IPS-11a (cell line): ENCODE results near the gene TMEM229B.
"Not testable (repeated sequence)": the region's sequence is repeated elsewhere in the genome, so short reads cannot be mapped to it uniquely, and the experiment has no call there.

Source experiments
- H3K4me3 ChIP-seq: one replicate; pipeline ENCODE4 v1.5.1; 2013; ENCODE audit warnings: low read depth, low read length, control low read depth

Gene TMEM229B

GRCh38 chr14:67457782-67458181 is 30.7 kb downstream of the TMEM229B start:
- H3K4me3 ChIP-seq: no peak overlapping the region

- no peak overlapping the region for H3K4me3 ChIP-seq
Observed at GRCh38 chr14:67456732-67457131, 31.8 kb downstream of the TMEM229B start.

DNA sequence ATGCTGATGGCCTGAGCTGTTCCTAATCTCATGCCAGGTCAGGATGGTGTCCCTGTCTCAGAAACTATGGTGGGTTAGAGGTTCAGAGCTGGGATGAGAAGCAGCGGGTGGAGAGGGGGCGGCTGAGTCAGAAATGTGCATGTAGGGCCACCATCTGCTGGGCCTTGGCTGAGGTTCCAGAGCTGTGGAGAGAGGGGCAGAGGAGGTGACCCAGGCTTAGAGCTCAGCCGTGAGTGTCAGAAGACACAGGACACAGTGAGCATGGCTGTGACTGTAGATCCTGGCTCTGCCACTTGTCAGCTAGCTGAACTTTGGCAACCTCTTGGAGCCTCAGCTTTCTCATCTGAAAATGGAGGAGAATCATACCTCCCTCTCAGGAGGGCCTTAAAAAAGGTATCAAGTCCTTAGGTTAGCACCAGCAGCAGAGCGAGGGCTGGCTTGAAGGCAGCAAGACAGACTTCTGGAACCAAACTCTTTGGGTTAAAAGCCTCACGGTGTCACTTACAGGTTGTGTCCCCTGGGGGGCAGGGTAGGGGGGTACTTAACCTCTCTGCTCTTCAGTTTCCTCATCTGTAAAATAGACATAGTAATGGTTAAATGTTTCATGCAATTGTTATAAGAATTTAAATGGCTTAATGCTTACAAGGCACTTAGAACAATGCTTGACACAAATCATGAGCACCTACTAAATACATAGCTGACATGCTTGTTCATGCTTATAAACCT is 34.8 kb downstream of the TMEM229B start:
- H3K4me3 ChIP-seq: no peak overlapping the region

DNA sequence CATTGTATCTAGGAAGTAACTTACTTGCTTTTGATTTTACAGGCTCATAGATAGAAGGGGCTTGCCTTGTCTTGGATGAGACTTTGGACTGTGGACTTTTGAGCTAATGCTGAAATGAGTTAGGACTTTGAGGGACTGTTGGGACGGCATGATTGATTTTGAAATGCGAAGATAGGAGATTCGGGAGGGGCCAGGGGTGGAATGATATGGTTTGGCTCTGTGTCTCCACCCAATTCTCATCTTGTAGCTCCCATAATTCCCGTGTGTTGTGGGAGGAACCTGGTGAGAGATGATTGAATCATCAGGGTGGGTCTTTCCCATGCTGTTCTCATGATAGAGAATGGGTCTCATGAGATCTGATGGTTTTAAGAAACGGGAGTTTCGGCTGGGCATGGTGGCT is 36.9 kb downstream of the TMEM229B start:
- H3K4me3 ChIP-seq: not testable (repeated sequence)

DNA sequence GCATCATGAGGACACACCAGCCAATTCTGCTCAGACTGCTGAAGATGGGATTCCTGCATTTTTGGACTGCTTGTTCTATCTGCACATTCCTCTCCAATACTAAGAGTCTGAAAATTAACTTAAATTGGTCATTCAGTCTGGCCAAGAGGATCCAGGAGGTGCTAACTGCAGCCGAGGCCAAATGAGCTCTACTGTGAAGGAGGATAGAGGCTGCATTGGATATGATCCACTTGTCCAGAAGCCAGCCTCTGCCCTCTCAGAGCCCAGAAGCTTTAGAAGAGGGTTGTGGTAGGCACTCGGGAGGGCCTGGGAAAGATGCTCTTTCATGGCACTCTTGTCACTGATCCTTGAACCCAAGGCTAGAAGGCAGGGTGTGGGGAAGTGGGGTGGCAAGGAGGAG is 39.4 kb downstream of the TMEM229B start:
- H3K4me3 ChIP-seq: no peak overlapping the region

- no peak overlapping the region for H3K4me3 ChIP-seq
Observed at GRCh38 chr14:67447033-67447381, 41.5 kb downstream of the TMEM229B start.

- no peak overlapping the region for H3K4me3 ChIP-seq
Observed at GRCh38 chr14:67446371-67447032, 42.0 kb downstream of the TMEM229B start.

- H3K4me3 ChIP-seq: no peak overlapping the region
Observed at GRCh38 chr14:67444395-67444794, 44.1 kb downstream of the TMEM229B start.

DNA sequence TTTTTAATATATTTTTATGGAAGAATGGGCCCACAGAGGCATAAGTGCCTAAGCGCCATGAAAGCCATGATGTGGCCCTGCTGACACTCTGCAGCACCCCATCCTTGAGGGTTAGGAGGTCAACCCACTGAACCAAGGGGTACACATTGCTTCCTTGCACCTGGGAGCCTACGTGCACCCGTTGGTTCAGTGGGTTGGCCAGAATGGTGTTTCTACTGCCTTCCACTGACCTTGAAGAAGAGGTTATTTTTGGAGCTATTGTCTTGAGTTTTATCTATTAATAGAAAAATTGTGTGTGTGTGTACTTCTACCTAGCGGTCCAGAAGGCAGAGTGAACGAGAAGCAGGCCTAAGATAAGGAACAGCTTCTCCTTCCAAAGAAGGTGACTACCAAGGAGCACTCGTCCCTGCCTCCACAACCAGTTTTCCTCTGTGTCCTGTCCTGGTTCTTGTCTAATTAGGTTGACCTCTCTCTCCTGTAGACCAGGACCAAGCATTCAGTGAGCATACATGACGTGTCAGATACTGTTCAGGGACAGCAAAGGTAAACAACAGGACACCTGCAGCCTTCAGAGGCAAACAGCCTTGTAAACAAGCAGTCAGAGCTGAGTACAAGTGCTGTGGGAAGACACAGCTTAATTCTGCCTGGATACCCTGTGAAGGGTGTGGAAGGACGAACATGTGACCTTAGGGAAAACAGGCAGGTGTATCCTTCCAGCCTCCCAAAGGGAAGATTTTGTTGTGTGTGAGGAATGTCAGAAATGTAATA is 46.2 kb downstream of the TMEM229B start:
- no peak overlapping the region for H3K4me3 ChIP-seq

GRCh38 chr14:67441672-67442071 is 46.8 kb downstream of the TMEM229B start:
- H3K4me3 ChIP-seq: no peak overlapping the region

- H3K4me3 ChIP-seq: no peak overlapping the region
Observed at GRCh38 chr14:67441256-67441655, 47.3 kb downstream of the TMEM229B start.

DNA sequence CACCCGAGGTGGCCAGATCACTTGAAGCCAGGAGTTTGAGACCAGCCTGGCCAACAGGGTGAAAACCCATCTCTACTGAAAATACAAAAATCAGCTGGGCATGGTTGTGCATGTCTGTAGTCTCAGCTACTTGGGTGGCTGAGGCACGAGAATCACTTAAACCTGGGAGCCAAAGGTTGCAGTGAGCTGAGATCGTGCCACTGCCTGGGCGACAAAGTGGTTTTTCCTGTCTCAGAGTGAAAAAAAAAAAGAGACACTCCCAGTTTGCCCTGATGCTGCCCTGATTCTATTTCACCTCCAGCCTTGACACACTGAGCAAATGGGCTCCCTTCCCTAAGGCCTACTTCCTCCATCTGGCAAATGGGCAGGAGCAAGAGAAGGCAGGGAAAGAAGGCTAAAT is 48.0 kb downstream of the TMEM229B start:
- H3K4me3 ChIP-seq: no peak overlapping the region

GRCh38 chr14:67438969-67439368 is 49.6 kb downstream of the TMEM229B start:
- no peak overlapping the region for H3K4me3 ChIP-seq

DNA sequence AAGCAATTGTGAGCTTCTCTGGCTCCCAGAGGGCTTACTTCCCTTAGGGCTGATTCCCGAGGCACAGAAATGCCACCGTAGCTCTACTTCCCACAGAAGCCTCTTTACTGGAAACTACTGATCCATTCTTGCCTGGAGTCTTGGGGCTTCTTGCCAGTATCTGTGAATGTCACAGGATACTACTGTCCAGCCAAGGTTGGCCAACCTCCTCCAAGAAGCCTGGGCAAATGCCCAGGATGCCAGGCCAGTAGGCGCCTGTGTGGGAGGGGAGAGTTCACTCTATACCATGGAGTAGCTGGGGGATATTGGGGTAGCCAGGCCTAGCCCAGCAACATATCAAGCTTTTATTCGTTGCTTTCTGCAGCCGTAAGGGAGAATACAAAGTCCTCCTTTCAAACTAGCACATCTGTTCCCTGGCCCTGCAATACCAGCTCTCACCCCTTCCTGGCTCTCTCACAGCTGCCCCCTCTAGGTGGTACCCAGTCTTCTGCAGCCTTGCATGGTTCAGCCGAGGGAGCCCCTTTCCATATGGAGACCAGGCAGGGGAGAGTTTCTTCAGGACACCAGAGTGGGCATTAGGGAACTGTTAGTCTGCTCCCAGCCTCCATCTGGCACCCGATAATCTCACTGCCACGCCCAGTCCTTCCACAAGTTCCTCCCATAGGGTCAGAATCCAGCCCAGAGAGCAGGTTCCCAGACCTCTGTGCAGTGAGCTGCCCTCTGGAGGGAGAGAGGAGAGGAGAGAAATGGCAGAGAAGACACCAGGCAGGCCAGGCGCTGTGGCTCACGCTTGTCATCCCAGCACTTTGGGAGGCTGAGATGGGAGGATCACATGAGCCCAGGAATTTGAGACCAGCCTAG is 52.3 kb downstream of the TMEM229B start:
- H3K4me3 ChIP-seq: no peak overlapping the region

GRCh38 chr14:67435603-67436002 is 52.9 kb downstream of the TMEM229B start:
- no peak overlapping the region for H3K4me3 ChIP-seq

GRCh38 chr14:67432050-67432564 is 56.4 kb downstream of the TMEM229B start:
- no peak overlapping the region for H3K4me3 ChIP-seq

DNA sequence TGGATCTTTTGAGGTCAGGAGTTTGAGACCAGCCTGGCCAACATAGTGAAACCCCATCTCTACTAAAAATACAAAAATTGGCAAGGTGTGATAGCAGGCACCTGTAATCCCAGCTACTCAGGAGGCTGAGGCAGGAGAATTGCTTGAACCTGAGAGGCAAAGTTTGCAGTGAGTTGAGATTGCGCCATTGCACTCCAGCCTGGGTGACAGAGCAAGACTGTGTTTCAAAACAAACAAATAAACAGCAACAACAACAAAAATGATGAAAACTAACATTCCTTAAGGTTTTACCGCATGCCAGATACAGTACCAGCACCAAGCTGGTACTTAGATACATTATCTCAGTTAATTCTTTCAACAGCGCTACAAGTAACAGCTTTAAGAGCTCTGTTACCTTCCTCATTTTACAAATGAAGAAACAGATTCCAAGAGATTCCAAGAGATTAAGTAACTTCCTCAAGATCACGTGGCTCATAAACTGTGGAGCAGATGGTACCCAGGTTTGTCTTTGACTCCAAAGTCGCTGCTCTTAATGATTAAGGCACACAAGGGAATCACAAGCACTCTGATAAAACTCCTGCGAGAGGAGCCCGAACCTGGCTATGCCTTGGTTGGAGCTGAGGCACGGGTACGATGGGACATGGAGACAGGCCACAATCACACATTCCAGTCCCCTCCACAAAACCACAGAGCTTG is 58.9 kb downstream of the TMEM229B start:
- no peak overlapping the region for H3K4me3 ChIP-seq

GRCh38 chr14:67428501-67429031 is 60.0 kb downstream of the TMEM229B start:
- no peak overlapping the region for H3K4me3 ChIP-seq

DNA sequence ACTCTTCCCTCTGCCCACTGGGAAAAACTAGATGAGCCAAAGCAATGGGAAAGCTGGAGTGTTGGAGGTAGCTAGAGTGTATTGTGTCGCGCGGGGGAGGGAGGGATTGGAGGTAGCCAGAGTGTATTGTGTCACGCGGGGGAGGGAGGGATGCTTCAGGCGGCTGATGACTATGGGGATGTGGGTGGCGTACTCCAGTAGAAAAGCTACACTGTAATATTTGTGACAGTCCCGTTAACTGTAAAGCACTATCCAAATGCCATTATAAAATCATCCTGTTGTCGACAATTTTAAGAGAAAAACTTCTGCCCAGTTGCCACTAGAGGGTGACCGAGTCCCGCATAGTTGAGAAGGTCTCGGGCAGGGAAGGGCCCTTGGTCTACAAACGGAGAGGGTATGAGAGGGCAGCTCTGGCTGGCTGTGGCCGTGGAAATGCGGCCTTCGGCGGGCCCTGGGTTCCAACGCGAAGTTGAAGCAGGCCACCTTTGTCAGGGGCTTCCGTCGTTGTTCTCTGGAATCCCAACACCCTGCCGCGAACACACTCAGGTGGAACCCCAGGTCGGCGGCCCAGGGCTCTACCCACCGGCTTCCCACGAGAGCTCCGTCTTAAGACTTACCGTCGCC is 61.4 kb downstream of the TMEM229B start:
- no peak overlapping the region for H3K4me3 ChIP-seq

DNA sequence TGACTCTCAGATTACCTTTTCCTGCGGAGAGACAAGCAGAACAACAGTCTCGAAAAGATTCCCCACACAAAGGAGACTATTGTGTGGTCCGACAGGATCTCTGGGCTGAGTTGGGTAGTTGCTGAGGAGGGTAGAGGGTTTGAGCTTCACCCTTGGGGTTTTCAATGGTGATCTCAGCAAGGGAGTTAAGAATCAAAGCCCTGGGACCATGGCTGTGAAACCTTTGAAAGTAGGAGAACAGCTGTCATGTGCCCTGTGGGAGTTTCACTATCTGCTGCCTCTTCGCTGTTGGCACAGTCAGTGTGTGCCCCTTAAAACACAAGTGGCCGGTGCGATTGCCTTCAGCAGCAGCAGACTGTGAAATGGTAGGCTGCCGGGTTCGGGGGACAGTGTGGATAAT is 62.4 kb downstream of the TMEM229B start:
- no peak overlapping the region for H3K4me3 ChIP-seq
